ENCODE results near the gene CDC27.
"Not testable (repeated sequence)": the region's sequence is repeated elsewhere in the genome, so short reads cannot be mapped to it uniquely, and the experiment has no call there.

The CDC27 gene

GRCh38 chr17:47219621-47220475 is 30.8 kb upstream of the CDC27 start:
- DNase-seq: no peak

GRCh38 chr17:47218896-47219430 is 29.9 kb upstream of the CDC27 start:
- no peak for DNase-seq

GRCh38 chr17:47217279-47217678 is 28.2 kb upstream of the CDC27 start:
- DNase-seq: not testable (repeated sequence)

GRCh38 chr17:47216821-47217220 is 27.7 kb upstream of the CDC27 start:
- DNase-seq: not testable (repeated sequence)

- no peak for DNase-seq
These were observed 25.8 kb upstream of the CDC27 start for GRCh38 chr17:47214931-47215330.

GRCh38 chr17:47213540-47213939 is 24.4 kb upstream of the CDC27 start:
- DNase-seq: no peak

GRCh38 chr17:47212458-47212857 is 23.4 kb upstream of the CDC27 start:
- DNase-seq: no peak

GRCh38 chr17:47210779-47211178 is 21.7 kb upstream of the CDC27 start:
- DNase-seq: no peak

- no peak for DNase-seq
These were observed 21.0 kb upstream of the CDC27 start for GRCh38 chr17:47210105-47210504.

GRCh38 chr17:47209499-47209898 is 20.4 kb upstream of the CDC27 start:
- DNase-seq: no peak

GRCh38 chr17:47208744-47209488 is 19.8 kb upstream of the CDC27 start, which contains the start of gene MYL4:
Gene MYL4 (plus strand): TSS chr17:47209348. CDS start chr17:47209423, 75 bp downstream.
- DNase-seq: no peak

GRCh38 chr17:47207143-47208067 is 18.3 kb upstream of the CDC27 start:
- DNase-seq: no peak

GRCh38 chr17:47205419-47205963 is 16.4 kb upstream of the CDC27 start:
- no peak for DNase-seq

- DNase-seq: no peak
These were observed 15.8 kb upstream of the CDC27 start for GRCh38 chr17:47204722-47205418.

- no peak for DNase-seq
These were observed 15.1 kb upstream of the CDC27 start for GRCh38 chr17:47203984-47204721.

GRCh38 chr17:47201166-47201565 is 12.1 kb upstream of the CDC27 start:
- DNase-seq: no peak

- DNase-seq: no peak
These were observed 11.2 kb upstream of the CDC27 start for GRCh38 chr17:47200325-47200664.

GRCh38 chr17:47199627-47200324 is 10.7 kb upstream of the CDC27 start:
- no peak for DNase-seq

- no peak for DNase-seq
These were observed 8.7 kb upstream of the CDC27 start for GRCh38 chr17:47197821-47198220.

GRCh38 chr17:47193931-47194511 is 4.9 kb upstream of the CDC27 start:
- DNase-seq: no peak
